Measurements from ENCODE around the gene BCL2L12.
"Not testable (repeated sequence)": the region's sequence is repeated elsewhere in the genome, so short reads cannot be mapped to it uniquely, and the experiment has no call there.

Gene BCL2L12

GRCh38 chr19:49665351-49666119, at the start of gene BCL2L12, which contains the start of gene IRF3:
Gene BCL2L12 (plus strand): TSS chr19:49665933. CDS start chr19:49666693, 760 bp downstream.
Gene IRF3 (minus strand): TSS chr19:49665857. CDS start chr19:49664838, 1,019 bp downstream.
- DNase-seq: peak; percentile 99

DNA sequence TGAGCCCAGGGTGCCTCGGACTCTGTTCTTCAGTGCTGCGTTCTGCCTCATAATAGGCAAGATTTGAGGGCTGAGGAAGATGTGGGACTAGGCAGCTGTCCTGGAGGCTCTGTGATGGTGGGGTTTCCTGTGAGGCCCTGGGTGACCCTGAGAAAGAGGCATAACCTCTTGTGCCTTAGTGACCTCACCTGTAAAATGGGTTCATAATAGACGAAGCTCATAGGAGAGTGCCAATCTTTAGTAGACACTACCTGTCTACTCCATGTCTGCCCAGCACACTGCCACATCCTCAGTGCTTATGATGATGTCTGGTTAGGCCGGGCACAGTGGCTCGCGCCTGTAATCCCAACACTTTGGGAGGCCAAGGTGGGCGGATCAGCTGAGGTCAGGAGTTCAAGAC, 49.2 kb upstream of the BCL2L12 start:
- no peak for DNase-seq

GRCh38 chr19:49616945-49617344, 48.8 kb upstream of the BCL2L12 start:
- no peak for DNase-seq

- DNase-seq: not testable (repeated sequence)
Observed at GRCh38 chr19:49617860-49618259, 47.9 kb upstream of the BCL2L12 start.

- no peak for DNase-seq
Observed at GRCh38 chr19:49624967-49625910, 40.5 kb upstream of the BCL2L12 start.

DNA sequence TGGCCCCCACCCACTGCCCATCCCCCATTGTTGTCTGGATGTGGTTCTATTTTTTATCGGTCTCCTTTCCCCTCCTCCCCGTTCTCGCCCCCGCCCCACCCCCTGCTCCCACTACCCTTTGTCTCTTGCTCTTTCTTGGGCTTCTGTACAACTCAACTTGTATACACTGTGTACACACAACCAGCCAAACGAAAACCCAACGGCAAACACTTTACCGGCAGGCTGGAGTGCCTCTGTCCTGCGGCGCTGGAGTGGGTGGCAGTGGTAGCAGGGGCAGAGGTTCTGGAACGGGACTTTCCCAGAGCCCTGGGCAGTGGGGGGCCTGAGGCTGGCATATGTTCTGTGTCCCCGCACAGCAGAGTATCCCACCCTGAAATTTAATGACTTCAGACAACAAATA, 39.5 kb upstream of the BCL2L12 start:
- DNase-seq: no peak

DNA sequence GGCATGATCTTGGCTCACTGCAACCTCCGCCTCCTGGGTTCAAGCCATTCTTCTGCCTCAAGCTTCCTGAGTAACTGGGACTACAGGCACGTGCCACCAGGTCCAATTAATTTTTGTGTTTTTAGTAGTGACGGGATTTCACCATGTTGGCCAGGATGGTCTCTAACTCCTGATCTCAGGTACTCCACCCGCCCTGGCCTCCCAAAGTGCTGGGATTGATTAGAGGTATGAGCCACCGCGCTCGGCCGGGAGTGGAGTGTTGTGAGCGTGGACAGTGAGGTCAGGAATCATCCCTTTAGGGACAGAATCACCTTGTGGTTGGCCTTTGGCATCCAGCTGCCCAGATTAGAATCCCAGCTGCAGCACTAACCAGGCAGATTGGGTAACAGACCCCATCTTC, 36.1 kb upstream of the BCL2L12 start:
- no peak for DNase-seq

- no peak for DNase-seq
Observed at GRCh38 chr19:49631014-49631588, 34.6 kb upstream of the BCL2L12 start.

DNA sequence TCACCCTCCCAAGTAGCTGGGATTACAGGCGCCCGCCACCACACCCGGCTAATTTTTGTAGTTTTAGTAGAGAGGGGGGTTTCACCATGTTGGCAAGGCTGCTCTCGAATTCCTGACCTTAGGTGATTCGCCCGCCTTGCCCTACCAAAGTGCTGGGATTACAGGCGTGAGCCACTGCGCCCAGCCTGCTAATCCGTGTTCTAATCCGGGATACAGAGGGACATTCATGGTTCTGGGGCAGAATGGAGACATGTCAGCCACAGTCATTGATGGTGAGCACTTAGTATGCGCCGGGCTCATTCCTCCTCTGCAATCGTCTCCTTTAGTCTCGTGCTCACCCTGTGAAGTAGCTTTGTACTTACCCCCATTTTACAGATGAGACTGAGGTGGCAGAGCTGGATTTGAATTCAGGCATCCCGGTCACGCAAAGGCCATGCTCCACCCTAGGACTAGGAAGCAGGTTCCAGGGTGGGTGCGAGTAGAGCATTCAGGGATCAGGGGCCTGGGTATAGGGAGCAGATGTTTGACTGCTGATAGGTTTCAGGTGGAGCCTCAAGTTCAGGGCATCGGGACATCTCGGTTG, 34.0 kb upstream of the BCL2L12 start:
- no peak for DNase-seq

- DNase-seq: no peak
Observed at GRCh38 chr19:49632576-49632975, 33.2 kb upstream of the BCL2L12 start.

DNA sequence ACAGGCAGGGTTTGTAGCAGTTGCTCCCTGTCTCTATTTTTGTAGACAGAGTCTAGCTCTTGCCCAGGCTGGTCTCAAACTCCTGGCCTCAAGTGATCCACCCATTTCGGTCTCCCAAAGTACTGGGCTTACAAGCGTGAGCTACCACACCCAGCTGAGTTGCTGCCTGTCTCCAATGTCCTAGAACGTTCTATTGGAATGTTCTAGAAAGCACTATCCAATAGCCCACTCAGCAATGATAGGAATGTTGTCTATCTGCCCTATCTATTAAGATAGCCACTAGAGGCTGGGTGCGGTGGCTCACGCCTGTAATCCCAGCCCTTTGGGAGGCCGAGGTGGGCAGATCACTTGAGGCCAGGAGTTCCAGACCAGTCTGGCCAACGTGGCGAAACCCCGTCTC, 32.5 kb upstream of the BCL2L12 start:
- DNase-seq: not testable (repeated sequence)

DNA sequence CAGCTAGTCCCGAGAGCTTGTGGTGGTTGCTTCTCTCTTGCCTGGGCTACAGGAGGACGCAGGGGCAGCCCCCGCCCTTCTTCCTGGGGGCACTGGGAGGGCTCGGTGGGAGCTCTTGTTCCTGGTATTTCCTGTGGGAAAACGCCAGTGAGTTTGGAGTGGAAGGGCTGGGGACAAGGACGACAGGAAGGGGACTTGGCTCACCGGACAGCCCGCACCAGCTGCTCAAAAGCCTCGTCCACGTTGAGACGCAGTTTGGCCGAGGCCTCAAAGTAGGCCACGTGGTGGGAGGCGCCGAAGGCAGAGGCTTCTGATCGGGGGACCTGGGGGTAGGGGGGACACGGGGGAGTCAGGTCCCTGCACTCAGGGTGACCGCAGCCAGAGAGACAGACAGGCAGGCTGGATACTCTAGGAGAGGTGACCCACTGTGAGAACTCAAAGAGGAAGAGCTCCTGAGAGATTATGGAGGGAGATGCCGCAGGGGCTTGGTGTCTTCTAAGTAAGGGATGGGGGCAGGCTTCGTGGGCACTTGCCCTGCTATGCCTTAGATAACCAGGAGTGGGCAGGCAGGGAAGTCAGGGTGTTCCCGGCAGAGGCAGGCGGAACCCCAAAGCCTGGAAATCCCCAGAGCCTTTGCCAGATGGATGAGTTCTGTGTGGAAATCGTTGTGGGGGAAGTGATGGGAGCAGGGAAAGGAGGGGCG, 30.1 kb upstream of the BCL2L12 start:
- no peak for DNase-seq

- DNase-seq: no peak
Observed at GRCh38 chr19:49636233-49636932, 29.4 kb upstream of the BCL2L12 start.

GRCh38 chr19:49637821-49638738, 27.7 kb upstream of the BCL2L12 start:
- DNase-seq: no peak

GRCh38 chr19:49639401-49640112, 26.2 kb upstream of the BCL2L12 start:
- no peak for DNase-seq

GRCh38 chr19:49640113-49640898, 25.4 kb upstream of the BCL2L12 start, which contains the start of gene RRAS:
Gene RRAS (minus strand): TSS chr19:49640143. CDS start chr19:49640098, 45 bp downstream.
- peak; percentile 100 for DNase-seq

DNA sequence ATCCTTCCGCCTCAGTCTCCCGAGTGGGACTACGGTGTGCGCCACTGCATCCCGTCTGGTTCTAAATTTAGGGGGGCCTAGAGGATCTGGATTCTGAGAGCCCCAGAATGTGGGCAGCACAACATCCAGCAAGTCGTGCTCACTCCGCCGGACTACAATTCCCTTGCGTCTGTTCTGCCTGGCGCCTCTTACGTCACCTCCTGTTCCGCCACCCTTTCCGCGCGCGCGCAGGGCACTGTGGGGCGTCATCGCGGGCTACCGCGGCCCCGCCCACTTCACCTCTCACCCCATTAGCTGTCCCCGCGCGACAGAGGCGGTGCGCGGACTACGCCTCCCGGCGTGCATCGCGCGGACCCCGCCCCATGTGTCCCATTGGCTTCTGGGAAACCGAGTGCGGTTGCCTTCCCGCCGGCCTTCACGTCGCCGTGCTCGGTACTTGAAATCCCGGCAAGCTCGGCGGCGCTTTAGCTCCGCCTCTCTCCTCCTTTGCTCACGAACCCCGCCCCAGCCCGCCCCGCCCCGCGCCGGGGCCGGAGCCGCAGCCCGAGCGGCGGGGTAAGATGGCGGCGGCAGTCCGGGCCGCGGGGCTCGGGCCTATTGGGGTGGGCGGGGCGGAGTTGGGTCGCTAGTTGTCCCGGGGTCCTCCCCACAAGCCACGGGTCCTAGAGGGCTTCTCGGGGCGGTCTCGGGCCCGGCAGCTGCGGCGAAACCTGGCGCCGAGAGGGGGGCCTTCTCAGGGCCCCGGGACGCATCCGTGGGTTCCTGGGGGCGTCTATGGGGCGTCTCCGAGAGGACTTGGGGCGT, 23.8 kb upstream of the BCL2L12 start, which contains the start of gene SCAF1:
Gene SCAF1 (plus strand): TSS at position 522 of the 804 bp plus-strand sequence. CDS start 2,818 bp downstream, outside the sequence.
- peak; percentile 99 to 100 for DNase-seq

Measured in CD4-positive, alpha-beta T cell treated with Interleukin-4 for 1 hour (primary cell).